T follicular helper cell (primary cell): ENCODE measurements around the gene PCDHGB2.
"Not testable (repeated sequence)": the region's sequence is repeated elsewhere in the genome, so short reads cannot be mapped to it uniquely, and the experiment has no call there.

Experiments
- DNase-seq: peaks from one replicate; pipeline ENCODE4 v3.0.0-alpha.2; 2020; ENCODE audit warnings: low read depth

Gene PCDHGB2

DNA sequence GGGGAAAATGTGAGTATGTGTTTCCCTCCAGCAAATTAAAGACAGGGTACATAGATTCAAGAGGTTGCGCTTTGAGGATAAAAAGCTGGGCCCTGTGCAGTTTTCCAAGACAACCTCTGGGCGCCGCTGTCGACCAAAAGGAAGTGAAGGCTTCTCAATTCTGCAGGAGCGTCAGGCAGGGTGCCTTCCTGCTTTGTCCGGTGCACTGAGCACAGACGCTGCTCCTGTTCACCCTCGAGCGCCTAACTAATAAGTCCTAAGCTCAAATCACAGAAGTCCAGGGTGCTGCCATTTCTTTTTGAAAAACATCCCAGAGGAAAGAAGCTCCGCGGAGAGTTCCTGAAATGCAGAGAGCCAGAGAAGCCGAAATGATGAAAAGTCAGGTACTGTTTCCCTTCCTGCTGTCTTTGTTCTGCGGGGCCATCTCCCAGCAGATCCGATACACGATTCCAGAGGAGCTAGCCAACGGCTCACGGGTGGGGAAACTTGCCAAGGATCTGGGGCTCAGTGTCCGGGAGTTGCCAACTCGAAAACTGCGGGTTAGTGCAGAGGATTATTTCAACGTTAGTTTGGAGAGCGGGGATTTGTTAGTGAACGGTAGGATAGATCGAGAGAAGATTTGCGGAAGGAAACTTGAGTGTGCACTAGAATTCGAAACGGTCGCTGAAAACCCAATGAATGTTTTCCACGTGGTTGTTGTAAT, 9.7 kb upstream of the PCDHGB2 start, which contains the start of gene PCDHGB1:
TSS of gene PCDHGB1 (plus strand) at position 183 of the 703 bp plus-strand sequence. CDS start at position 345, 162 bp downstream.
- no peak for DNase-seq

DNA sequence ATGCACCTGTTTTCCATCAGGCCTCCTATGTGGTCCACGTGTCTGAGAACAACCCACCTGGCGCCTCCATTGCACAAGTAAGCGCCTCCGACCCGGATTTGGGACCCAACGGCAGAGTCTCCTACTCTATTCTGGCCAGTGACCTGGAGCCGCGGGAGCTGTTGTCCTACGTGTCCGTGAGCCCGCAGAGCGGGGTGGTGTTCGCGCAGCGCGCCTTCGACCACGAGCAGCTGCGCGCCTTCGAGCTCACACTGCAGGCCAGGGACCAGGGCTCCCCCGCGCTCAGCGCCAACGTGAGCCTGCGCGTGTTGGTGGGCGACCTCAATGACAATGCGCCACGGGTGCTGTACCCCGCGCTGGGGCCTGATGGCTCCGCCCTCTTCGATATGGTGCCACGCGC, 8.2 kb upstream of the PCDHGB2 start:
- no peak for DNase-seq

DNA sequence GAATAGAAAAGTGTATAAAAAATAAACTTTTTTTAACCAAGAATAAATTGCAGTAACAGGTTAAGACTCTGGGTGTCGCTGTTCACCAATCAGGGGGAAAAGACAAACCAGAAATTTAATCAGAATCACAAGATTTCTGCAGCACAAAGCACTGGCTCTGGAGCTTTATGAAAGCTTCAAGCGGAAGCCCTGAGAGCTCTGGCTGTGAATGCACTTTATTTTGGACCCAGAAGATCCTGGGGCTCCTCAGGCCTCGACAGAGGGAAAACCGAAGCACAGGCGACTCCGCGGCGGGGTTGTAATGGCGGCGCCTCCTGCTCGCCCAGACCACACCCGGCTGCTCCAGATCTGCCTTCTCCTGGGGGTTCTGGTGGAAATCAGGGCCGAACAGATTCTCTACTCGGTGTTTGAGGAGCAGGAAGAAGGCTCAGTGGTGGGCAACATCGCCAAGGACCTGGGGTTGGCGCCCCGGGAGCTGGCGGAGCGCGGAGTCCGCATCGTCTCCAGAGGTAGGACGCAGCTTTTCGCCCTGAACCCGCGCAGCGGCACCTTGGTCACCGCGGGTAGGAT, 4.8 kb upstream of the PCDHGB2 start, which contains the start of gene PCDHGA4:
TSS of gene PCDHGA4 (plus strand) at position 122 of the 570 bp plus-strand sequence. CDS start at position 209, 87 bp downstream.
- DNase-seq: no peak

DNA sequence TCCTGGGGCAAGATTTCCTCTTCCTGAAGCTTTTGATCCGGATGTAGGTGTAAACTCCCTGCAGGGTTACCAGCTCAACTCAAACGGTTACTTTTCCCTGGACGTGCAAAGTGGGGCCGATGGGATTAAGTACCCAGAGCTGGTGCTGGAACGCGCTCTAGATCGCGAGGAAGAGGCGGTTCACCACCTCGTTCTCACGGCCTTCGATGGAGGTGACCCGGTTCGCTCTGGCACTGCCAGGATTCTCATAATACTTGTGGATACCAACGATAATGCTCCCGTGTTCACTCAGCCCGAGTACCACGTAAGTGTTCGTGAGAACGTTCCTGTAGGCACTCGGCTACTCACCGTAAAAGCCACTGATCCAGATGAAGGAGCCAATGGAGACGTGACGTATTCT, 4.2 kb upstream of the PCDHGB2 start:
- no peak for DNase-seq

DNA sequence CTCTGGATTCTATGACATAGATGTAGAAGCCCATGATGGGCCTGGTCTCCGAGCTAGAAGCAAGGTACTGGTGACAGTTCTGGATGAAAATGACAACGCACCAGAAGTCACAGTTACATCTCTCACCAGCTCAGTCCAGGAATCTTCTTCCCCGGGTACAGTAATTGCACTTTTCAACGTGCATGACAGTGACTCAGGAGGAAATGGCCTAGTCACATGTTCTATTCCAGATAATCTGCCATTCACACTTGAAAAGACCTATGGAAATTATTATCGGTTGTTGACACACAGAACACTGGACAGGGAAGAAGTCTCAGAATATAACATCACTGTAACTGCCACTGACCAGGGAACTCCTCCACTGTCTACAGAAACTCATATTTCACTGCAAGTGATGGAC, 3.7 kb upstream of the PCDHGB2 start:
- no peak for DNase-seq

DNA sequence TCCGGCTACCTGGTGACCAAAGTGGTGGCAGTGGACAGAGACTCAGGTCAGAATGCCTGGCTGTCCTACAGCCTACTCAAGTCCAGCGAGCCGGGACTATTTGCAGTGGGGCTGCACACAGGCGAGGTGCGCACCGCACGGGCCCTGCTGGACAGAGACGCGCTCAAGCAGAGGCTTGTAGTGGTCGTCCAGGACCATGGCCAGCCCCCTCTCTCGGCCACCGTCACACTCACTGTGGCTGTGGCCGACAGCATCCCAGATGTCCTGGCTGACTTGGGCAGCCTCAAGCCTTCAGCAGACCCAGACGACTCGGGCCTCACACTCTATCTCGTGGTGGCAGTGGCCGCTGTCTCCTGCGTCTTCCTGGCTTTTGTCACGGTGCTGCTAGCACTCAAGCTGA, 2.8 kb upstream of the PCDHGB2 start:
- DNase-seq: no peak

DNA sequence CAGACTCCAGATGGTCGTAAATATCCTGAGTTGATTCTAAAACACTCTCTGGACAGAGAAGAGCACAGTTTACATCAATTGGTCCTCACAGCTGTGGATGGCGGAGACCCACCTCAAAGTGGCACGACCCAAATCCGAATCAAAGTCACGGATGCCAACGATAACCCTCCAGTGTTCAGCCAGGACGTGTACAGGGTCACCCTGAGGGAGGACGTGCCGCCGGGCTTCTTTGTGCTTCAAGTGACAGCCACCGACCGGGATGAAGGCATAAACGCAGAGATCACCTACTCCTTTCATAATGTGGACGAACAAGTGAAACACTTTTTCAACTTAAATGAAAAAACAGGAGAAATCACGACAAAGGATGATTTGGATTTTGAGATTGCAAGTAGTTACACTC, 891 bp downstream of the PCDHGB2 start:
- no peak for DNase-seq

DNA sequence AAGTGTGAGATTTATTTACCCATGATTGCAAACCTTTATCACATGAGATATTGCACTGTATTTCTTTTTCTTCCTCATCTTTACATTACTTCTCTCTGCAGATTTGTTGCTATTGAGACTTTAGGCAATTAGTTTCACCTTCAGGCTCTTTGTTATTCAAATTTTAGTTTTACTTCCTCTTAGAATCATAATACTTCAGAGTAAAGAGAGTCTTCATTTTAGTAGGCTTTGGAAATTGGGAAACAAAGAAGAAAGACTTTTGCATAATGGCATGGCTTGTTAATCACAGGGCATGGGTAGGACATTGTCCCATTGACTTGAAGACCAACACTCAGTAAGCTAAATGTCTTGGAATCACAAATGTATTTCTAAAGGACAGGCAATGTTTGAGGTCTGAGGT, 2.9 kb downstream of the PCDHGB2 start:
- DNase-seq: no peak

DNA sequence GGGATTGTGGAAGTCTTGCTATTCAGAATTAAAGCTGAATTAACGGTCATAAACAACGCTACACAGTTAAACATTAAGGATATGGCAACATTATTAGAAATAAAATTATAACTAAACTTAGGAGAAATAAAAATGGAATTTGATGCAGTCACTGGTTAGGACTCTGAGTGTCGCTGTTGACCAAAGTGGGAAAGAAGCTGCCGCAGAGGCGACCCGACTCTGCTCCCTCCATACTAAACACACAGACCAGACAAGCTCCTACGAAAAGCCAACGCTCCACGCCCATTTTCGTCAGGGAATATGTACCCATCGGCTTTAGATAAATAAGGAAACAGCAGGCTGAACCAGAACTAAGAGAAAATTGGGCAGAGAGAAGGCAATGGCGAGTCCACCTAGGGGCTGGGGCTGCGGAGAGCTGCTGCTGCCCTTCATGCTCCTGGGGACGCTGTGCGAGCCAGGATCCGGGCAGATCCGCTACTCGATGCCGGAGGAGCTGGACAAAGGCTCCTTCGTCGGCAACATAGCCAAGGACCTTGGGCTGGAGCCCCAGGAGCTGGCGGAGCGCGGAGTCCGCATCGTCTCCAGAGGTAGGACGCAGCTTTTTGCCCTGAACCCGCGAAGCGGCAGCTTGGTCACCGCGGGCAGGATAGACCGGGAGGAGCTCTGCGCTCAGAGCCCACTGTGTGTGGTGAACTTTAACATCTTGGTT, 4.3 kb downstream of the PCDHGB2 start, which contains the start of gene PCDHGA5:
TSS of gene PCDHGA5 (plus strand) at position 211 of the 709 bp plus-strand sequence. CDS start at position 380, 169 bp downstream.
- DNase-seq: no peak

DNA sequence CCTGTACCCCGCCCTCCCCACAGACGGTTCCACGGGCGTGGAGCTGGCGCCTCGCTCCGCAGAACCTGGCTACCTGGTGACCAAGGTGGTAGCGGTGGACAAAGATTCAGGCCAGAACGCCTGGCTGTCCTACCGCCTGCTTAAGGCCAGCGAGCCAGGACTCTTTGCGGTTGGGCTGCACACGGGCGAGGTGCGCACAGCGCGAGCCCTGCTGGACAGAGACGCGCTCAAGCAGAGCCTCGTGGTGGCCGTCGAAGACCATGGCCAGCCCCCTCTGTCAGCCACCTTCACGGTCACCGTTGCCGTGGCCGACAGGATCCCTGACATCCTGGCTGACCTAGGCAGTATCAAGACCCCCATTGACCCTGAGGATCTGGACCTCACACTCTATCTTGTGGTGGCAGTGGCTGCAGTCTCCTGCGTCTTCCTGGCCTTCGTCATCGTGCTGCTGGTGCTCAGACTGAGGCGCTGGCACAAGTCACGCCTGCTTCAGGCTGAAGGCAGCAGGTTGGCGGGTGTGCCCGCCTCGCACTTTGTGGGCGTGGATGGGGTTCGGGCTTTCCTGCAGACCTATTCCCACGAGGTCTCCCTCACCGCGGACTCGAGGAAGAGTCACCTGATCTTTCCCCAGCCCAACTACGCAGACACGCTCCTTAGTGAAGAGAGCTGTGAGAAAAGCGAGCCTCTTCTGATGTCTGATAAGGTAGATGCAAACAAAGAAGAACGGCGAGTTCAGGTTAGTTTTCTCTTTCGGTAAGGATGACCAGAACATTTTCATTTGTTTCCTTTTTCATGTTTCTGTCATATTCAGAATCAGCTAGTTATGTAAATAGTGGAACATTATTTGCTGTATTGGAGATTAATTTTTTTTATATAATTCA, 6.5 kb downstream of the PCDHGB2 start:
- no peak for DNase-seq

DNA sequence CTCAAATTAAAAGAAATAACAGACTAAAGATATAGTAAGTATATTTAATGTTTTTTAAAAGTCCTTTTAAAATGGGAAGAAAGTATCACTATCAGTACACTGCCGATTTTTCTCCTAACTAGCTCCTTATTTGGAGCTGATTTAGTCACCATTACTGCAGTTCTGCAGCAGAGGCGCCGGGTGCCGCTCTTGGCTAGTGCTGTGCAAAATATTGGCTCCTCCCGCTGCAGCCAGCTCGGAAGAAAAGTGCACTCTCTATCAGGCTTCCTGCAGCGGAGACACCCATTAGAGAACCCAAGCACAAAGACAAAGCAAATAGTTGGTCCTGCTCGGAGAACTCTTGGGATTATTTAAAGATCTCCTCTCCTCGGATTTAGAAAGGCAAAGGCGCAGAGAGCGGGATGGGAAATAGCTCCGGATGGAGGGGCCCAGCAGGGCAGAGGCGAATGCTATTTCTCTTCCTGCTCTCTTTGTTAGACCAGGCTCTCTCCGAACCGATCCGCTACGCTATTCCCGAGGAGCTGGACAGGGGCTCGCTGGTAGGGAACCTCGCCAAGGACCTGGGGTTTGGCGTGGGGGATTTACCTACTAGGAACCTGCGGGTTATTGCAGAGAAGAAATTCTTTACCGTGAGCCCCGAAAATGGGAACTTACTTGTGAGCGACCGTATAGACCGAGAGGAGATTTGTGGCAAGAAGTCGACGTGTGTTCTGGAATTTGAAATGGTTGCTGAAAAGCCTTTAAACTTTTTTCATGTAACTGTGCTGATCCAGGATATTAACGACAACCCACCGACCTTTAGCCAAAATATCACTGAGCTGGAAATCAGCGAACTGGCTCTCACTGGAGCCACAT, 10.4 kb downstream of the PCDHGB2 start, which contains the start of gene PCDHGB3:
TSS of gene PCDHGB3 (plus strand) at position 249 of the 855 bp plus-strand sequence. CDS start at position 402, 153 bp downstream.
- no peak for DNase-seq

DNA sequence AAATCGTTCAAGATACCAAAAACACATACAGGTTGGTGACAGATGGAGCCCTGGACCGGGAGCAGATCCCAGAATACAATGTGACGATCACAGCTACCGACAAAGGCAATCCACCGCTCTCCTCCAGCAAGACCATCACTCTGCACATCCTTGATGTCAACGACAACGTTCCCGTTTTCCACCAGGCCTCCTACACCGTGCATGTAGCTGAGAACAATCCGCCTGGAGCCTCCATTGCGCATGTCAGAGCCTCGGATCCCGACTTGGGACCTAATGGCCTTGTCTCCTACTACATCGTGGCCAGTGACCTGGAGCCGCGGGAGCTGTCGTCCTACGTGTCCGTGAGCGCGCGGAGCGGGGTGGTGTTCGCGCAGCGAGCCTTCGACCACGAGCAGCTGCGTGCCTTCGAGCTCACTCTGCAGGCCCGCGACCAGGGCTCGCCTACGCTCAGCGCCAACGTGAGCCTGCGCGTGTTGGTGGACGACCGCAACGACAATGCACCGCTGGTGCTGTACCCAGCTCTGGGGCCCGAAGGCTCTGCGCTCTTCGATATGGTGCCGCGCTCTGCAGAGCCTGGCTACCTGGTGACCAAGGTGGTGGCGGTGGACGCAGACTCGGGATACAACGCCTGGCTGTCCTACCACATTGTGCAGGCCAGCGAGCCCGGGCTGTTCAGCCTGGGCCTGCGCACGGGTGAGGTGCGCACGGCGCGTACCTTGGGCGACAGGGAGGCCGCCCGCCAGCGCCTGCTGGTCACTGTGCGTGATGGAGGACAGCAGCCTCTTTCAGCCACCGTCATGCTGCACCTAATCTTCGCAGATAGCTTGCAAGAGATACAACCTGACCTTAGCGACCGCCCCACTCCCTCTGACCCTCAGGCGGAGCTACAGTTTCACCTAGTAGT, 12.0 kb downstream of the PCDHGB2 start:
- no peak for DNase-seq

DNA sequence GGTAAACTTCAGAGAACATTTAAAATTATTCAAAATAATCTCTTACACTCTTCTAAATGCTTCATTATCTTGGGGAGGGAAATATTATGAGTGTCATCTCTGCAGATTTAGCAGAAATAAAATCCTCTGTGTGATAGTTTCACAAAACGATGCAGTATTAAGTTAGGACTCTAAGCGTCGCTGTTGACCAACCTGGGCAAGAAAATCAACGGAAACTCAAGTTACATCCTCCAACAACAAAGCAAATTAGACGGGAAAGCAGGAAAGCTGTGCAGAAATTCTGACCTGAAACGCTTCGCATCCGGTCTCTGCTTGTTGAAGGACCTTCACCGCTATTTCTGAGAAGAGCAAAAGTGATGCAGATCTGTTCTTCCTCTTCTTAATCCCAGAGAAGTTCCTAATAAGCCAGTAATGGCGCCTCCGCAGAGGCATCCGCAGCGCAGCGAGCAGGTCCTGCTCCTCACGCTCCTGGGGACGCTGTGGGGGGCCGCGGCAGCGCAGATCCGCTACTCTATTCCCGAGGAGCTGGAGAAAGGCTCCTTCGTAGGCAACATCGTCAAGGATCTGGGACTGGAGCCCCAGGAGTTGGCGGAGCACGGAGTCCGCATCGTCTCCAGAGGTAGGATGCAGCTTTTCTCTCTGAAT, 14.0 kb downstream of the PCDHGB2 start, which contains the start of gene PCDHGA6:
TSS of gene PCDHGA6 (plus strand) at position 219 of the 645 bp plus-strand sequence. CDS start at position 412, 193 bp downstream.
- DNase-seq: no peak

DNA sequence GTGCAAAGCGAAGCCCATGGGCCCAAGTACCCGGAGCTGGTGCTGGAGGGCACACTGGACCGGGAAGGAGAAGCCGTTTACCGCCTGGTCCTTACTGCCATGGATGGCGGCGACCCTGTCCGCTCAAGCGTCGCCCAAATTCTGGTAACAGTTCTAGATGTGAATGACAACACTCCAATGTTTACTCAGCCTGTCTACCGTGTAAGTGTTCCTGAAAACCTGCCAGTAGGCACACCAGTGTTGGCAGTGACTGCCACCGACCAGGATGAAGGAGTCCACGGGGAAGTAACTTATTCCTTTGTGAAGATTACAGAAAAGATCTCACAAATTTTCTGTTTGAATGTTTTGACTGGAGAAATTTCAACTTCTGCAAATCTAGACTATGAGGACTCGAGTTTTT, 14.8 kb downstream of the PCDHGB2 start:
- DNase-seq: no peak

DNA sequence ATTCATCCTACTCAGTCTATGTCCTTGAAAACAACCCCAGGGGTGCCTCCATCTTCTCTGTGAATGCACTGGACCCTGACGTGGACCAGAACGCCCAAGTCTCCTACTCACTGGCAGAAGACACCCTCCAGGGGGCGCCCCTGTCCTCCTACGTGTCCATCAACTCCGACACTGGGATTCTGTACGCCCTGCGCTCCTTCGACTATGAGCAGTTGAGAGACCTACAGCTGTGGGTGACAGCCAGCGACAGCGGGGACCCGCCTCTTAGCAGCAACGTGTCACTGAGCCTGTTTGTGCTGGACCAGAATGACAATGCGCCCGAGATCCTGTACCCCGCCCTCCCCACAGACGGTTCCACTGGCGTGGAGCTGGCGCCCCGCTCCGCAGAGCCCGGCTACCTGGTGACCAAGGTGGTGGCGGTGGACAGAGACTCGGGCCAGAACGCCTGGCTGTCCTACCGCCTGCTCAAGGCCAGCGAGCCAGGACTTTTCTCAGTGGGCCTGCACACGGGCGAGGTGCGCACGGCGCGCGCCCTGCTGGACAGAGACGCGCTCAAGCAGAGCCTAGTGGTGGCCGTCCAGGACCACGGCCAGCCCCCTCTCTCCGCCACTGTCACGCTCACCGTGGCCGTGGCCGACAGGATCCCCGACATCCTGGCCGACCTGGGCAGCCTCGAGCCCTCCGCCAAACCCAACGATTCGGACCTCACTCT, 15.8 kb downstream of the PCDHGB2 start:
- not testable (repeated sequence) for DNase-seq

DNA sequence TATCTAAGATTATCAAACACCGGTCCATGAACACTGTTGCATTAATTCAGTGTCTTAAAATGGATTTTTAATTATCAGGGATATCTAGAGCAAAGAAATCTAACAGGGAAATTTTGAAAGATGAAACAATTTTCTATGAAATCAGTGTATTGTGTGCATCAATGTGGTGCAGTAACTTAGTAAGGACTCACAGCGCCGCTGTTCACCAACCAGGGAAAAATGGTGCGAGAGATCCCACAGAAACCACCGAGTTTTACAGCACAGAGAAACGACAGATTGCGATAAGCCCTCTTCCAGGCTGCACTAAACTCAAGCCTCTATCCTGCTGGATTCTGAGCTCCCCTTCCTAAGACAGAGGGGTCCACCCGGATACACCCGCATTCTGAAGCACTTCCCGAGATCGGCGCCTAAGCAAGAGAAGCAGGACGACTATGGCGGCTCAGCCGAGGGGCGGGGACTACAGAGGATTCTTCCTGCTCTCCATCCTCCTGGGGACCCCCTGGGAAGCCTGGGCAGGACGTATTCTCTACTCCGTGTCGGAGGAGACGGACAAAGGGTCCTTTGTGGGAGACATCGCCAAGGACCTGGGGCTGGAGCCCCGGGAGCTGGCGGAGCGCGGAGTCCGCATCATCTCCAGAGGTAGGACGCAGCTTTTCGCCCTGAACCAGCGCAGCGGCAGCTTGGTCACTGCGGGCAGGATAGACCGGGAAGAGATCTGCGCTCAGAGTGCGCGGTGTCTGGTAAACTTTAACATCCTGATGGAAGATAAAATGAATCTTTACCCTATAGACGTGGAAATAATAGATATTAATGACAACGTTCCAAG, 22.9 kb downstream of the PCDHGB2 start, which contains the start of gene PCDHGA7:
TSS of gene PCDHGA7 (plus strand) at position 274 of the 826 bp plus-strand sequence. CDS start at position 432, 158 bp downstream.
- no peak for DNase-seq

DNA sequence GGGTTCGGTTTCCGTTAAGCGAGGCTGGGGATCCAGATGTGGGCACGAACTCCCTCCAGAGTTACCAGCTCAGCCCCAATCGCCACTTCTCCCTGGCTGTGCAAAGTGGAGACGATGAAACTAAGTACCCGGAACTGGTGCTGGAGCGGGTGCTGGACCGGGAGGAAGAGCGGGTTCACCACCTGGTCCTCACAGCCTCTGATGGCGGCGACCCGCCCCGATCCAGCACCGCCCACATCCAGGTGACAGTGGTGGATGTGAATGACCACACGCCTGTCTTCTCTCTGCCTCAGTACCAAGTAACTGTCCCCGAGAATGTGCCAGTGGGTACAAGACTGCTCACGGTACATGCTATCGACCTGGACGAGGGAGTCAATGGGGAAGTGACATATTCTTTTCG, 23.6 kb downstream of the PCDHGB2 start:
- no peak for DNase-seq
